GM13977 (cell line): Measurements from ENCODE around the gene MAP3K14.

Source experiments
- DNase-seq: peaks from one replicate; pipeline ENCODE4 v3.0.0; 2012; ENCODE audit warnings: low spot score
- CTCF ChIP-seq: IDR thresholded peaks from 2 replicates; pipeline ENCODE4 v1.5.1; 2012; ENCODE audit warnings: mild to moderate bottlenecking, control low read depth; ENCODE audit not compliant: insufficient read depth; ENCODE audit errors: extremely low read depth, missing control alignments
- in situ Hi-C: fragments of 300-500 bp; cut with MboI; formaldehyde crosslinking; loops from one replicate; pipeline ENCODE4 v1.12.0; 2022; ENCODE audit warnings: low sequenced_read_pairs, low pct_unique_long_range_greater_than_20kb, mixed read lengths, inconsistent platforms; ENCODE audit not compliant: unreplicated experiment

The MAP3K14 gene

GRCh38 chr17:45357364-45357997 lies 40.7 kb upstream of the MAP3K14 start:
- no peak for TF ChIP-seq CTCF
- in situ Hi-C loops, result no loop called here
- DNase-seq, result peak; percentile 69

GRCh38 chr17:45355087-45355486 lies 38.3 kb upstream of the MAP3K14 start:
- TF ChIP-seq CTCF, result no peak
- no peak for DNase-seq
- in situ Hi-C loops, result no loop called here

GRCh38 chr17:45353043-45353442 lies 36.2 kb upstream of the MAP3K14 start:
- no peak for TF ChIP-seq CTCF
- peak; percentile 63 for DNase-seq
- in situ Hi-C loops, result no loop called here

- TF ChIP-seq CTCF, result no peak
- in situ Hi-C loops, result no loop called here
- no peak for DNase-seq
These were observed 35.0 kb upstream of the MAP3K14 start for GRCh38 chr17:45351831-45352230.

- no peak for DNase-seq
- TF ChIP-seq CTCF, result no peak
- in situ Hi-C loops, result no loop called here
These were observed 30.6 kb upstream of the MAP3K14 start for GRCh38 chr17:45347444-45347843.

- TF ChIP-seq CTCF, result no peak
- in situ Hi-C loops, result no loop called here
These were observed 29.6 kb upstream of the MAP3K14 start for GRCh38 chr17:45346216-45347015.

More at GRCh38 chr17:45346216-45347015, 29.6 kb upstream of the MAP3K14 start:
- no peak for DNase-seq
